NCI-H2227 (cell line): ENCODE results near the gene DOCK1.

Experiments used
- DNase-seq: peaks from one replicate; lab custom pipeline; 2025; ENCODE audit not compliant: unreplicated experiment; lab: John Stamatoyannopoulos, UW

The DOCK1 gene

DNA sequence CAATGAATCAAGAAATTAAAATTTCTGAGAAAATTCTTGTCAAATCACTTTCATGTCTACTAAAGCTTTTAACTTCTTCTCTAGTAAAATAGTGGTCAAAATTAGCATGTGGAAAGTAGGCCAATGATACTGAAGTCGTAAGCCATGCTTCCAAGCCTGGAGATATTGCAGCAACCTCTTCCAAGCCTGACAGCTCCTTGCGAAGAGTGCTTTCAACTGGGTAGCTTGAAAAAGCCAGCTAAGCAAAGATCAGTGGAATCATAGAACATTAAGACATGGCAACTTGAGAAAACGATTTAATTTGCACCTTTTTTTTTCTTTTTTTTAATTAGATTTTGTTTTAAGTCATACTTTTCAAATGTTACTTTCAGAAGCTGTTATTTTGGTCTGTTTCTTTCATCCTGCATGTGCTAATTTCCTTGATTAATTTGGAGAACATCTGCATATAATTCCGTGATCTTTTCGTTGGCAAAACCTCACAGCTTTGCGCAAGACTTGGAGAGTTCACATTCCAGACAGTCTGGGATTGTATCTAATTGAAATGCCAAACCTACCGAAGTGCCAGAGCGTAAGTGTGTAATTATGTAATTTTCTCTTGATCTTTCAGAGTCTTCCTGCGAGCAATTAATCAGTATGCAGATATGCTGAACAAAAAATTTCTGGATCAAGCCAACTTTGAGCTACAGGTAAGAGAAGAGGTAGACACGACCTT is 433.3 kb downstream of the DOCK1 start:
- DNase-seq = no peak

GRCh38 chr10:127343821-127344220 is 438.6 kb downstream of the DOCK1 start:
- no peak for DNase-seq

GRCh38 chr10:127344346-127344745 is 439.1 kb downstream of the DOCK1 start:
- DNase-seq = no peak

DNA sequence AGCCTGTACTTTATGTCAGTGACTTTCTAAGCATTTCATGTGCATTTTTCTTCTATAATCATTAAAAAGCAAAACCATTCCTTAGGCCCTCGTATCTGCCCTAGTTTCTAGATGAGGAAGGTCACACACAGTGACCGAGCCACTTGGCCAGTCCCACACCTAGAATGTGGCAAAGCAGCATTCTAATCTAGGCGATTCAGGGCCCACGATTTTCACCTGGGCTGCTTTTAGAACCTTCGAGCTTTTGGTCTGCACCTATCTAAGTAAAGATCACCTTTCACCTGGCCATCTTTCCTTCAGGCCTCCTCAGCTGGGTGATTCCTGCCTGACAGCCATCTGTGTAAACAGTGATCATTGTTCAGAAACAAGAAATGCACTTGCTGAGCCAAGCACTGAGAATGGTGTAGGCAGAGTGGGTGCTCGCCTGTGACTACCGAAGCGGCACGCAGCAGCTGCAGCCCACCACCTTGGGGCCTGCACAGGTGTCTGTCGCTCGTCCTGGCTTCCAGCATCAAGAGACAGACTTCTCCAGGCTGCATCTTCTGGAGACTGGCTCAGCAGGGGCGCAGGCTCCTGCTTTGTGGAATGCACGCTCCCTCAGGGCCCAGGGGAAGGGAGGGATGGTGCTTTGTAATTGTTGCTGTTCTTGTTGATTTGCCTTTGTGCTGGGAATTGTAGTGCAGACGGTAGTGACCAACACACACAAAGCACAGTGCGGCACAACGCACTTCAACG is 440.2 kb downstream of the DOCK1 start:
- DNase-seq = no peak

- no peak for DNase-seq
These were observed 441.4 kb downstream of the DOCK1 start for GRCh38 chr10:127346604-127347003.

GRCh38 chr10:127347202-127347959 is 442.2 kb downstream of the DOCK1 start:
- no peak for DNase-seq

DNA sequence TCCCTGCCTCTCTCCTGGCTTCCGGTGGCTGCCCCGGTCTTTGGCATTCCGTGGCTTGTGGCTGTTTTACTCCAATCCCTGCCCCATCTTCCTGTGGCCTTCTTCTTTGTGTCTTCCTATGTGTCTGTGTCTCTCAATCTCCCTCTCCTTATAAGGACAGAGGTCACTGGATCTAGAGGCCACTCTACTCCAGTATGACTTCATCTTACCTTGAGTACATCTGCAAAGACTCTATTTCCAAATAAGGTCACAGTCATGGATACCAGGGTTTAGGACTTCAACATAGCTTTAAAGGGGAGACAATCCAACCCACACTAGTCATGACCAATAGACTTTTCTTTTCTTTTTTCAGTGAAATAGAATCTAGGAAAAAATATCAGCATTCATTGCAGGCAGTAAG is 444.5 kb downstream of the DOCK1 start:
- DNase-seq = no peak

- no peak for DNase-seq
These were observed 446.3 kb downstream of the DOCK1 start for GRCh38 chr10:127351542-127351941.

DNA sequence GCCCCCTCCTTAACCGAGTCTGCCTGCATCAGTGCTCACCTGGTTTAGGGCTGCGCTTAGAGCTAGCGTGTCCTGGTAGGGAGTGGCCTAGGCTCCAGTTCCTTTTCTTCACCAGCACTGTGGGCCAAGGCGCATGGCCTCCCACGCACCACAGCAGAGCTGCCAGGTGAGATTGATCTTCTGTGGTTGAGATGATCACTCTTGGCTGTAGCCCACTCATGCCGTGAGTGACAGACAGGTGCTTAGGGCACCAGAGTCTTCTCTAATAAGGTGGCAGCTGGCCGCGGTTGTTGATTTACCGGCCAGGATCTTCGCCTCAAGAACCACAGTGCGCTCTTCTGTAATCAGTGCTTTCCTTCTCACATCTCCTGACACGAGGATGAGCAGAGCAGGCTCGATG is 448.3 kb downstream of the DOCK1 start:
- DNase-seq = no peak

DNA sequence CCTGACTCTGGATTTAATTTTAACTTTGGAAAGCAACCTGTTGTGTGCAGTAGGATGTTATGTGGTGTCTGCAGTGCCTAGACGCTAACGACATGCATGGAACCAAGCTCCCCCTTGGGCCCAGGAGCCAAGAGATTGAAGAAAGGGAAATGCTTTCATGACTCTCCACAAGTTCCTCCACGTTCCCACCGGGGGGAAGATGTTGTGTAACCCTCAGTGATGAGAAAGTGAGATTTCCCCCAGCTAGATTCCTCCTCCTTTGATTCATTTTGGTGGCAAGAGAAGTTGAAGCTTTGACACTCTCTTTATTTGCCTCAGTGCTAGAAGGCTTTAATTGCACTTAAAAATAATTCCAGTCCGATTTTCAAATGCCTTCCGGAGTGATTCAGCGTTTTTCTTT is 449.0 kb downstream of the DOCK1 start:
- DNase-seq = no peak

DNA sequence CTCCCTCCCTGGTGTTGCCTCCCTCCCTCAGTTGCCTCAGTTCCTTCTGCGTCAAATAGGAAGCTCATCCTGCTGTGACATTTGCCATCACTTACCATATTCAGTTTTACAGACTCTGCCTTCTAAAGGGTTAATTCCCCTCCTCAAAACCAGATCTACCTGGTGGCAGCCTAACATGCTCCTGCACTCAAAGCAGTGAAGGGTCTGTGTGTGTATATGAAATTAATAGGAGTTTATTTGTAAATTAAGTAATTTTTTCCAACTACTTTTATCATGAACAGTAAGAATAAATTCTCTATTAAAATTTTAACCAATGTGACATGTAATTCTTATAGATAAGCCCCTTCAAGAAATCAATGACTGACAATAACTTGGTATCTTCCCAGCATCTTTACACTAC is 449.8 kb downstream of the DOCK1 start:
- DNase-seq = no peak

DNA sequence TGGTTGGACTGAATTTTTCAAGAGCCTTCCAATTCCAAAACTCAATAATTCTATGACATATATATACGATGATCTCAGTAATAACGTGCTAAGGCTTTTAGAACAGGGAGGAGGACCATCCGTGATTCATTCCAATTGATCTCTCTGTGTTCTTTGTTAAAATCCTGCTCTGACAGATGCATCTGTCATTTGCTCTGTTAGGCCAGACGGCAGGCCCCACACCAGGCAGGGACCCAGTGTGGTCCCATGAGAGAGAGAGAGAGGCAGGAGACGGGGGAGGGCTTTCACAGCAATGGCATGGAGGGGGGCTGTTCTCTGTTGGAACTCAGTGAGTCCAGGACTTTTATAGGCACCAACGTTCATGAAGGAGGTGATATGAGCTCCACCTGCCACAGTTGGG is 451.1 kb downstream of the DOCK1 start:
- DNase-seq = no peak

- no peak for DNase-seq
These were observed 452.0 kb downstream of the DOCK1 start for GRCh38 chr10:127357265-127357664.

DNA sequence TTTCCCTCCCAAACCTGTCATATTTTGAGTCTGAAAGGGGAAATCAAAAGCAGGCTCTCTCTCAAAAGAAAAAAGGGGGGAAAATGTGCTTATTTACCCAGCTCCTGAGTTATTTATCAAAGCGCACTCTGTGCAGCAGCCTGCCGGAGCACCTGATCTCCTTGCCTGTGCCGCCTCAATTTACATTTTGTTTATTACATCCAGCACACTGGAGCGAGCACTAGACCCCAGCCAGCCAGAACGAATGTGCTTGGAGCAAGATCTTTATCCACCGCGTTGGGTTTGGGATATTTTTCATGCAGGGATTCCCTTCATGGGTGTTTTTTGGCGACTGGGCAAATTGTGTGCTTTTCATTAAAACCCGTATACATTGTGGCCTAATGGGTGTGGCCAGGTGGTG is 453.1 kb downstream of the DOCK1 start:
- no peak for DNase-seq

GRCh38 chr10:127364034-127364433 is 458.8 kb downstream of the DOCK1 start:
- no peak for DNase-seq

- DNase-seq = no peak
These were observed 462.9 kb downstream of the DOCK1 start for GRCh38 chr10:127368101-127368500.

- DNase-seq = no peak
These were observed 463.7 kb downstream of the DOCK1 start for GRCh38 chr10:127368929-127369328.

DNA sequence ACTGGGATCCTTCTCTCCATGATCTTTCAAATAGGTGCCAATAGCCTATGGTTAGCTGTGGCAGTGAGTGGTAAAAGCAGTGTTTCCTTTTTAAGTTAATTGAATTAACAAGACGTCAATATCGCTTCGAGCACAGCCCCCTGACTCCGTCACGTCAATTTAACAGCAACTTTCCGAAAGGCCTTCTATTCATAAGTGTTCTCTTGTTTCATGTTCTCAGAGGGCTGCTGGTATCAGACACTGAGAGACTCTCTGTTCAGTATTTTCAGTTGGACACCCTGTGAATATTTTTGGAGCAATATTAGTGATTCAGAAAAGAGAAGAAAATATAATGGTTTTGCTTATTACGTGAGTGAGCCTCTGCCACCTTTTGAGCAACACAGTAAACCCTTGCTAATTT is 465.4 kb downstream of the DOCK1 start:
- DNase-seq = no peak

DNA sequence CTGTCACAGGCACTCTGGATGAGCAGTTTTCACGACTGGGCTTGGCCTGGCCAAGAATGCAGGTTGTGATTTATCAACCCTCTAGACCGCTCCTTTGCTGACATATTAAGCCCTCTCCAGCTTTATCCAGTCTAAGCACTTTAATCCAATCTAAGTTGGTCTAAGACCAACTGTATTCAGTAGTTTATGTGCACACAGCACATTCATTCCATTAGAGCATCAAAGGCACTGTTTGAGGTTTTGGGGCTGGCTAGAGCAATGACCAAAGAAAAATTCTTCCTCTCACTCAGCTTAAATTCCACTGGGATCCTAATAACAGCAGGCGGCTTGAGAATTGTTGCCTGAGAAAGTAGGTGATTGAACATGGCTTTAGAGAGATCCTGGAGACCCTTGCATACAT is 467.1 kb downstream of the DOCK1 start:
- no peak for DNase-seq

GRCh38 chr10:127374074-127374680 is 468.9 kb downstream of the DOCK1 start:
- DNase-seq = no peak

DNA sequence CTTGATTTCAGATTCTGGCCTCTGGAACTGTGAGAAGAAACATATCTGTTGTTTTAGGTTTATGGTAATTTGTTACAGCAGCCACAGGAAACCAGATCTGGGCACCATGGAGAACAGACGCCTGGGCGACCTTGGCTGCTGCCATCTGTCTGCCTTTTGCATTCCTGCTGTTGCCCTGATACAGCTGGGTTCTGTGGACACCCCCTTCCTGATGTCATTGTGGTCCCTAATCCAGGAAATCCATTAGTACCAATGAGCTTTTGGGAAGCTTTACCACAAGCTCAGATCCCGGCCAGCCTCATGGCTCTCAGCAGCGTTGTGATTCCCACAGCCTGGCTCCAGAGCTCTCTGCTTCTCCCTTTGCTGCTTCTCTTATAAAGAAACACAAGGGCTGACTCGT is 469.7 kb downstream of the DOCK1 start:
- DNase-seq = no peak

GRCh38 chr10:127375461-127375860 is 470.2 kb downstream of the DOCK1 start:
- DNase-seq = no peak
